ENCODE measurements around the gene EID3.

GRCh38 chr12:104304261-104305009 lies 896 bp downstream of the EID3 start:
- TF ChIP-seq CTCF (conservative IDR thresholded peaks at IDR 0.05 in 1 of 2, IDR thresholded peaks at IDR 0.05 in 1 of 2; ENCODE audit: low read depth in 1 of 2, low read length in 2 of 2) (no peak), EZH2 (IDR thresholded peaks at IDR 0.05; ENCODE audit: low read length, missing control alignments) (no peak)

All from fibroblast of lung (primary cell).